Stimulated activated CD8-positive, alpha-beta memory T cell treated with anti-CD3 and anti-CD28 coated beads, Interleukin-7, amount 100 ng/mL, for 4 hours (primary cell): ENCODE results near the gene PAPOLG.
"Not testable (repeated sequence)": the region's sequence is repeated elsewhere in the genome, so short reads cannot be mapped to it uniquely, and the experiment has no call there.

ENCODE experiments used
- DNase-seq, 2 donors: peaks; one replicate each; pipeline ENCODE4 v3.0.0-alpha.2; 2020; ENCODE audit warnings: low read depth in 2 of 2

The PAPOLG gene

DNA sequence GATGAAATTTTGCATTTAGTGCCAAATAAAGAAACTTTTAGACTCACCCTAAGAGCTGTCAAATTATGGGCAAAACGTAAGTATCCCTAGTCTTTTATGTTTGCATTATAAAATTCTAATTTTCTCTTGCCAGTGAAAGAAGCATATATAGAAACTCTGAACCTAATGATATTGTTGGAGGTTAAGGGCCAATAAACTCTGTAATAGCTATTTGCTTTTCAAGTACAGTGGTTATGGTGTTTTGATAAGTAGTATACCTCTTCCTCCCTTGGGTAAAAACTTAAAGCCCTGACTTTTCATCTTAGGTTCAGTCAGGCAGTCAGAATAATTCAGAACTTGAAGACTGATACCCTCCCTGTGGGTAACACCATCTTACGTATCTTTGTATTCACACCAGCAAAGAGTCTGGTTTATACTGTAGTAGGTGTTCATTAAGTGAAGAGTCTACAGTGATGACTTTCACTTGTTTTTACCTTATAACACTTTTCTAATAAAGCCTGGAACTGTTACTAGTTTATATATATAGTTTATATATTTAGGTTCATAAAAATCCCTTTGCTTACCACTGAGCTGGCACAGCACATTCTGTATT lies 19.1 kb downstream of the PAPOLG start:
- no peak for DNase-seq

GRCh38 chr2:60778352-60778751 lies 22.3 kb downstream of the PAPOLG start:
- DNase-seq = no peak

- no peak for DNase-seq
Observed at GRCh38 chr2:60779426-60779825, 23.4 kb downstream of the PAPOLG start.

- DNase-seq = no peak
Observed at GRCh38 chr2:60780721-60781120, 24.7 kb downstream of the PAPOLG start.

- DNase-seq = no peak
Observed at GRCh38 chr2:60793169-60793568, 37.1 kb downstream of the PAPOLG start.

DNA sequence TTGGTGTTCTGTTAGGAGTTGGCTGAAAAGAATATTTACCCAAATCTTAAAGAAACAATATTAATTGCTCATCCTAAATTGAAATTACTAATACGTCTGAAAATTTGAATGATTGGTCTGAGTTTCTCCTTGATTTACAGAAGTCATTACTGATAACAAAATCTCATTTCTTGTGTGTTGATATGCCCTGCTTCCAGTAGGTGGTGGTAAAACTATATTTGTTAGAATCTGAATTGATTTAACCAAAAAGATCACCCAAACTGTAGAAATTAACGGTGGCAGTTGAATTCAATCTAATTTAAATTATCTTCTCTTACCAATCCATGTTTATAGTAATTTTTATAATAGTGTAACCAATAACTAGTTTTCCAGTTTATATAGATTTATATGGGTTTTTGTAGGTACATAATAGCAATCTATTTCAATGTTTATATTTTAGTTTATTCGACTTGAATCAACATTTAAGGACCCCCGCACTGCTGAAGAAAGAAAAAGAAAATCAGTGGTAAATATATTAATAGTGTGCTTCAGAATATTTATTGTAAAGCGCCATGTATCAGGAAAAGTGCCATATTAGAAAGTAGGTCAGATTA lies 38.3 kb downstream of the PAPOLG start:
- DNase-seq = no peak

DNA sequence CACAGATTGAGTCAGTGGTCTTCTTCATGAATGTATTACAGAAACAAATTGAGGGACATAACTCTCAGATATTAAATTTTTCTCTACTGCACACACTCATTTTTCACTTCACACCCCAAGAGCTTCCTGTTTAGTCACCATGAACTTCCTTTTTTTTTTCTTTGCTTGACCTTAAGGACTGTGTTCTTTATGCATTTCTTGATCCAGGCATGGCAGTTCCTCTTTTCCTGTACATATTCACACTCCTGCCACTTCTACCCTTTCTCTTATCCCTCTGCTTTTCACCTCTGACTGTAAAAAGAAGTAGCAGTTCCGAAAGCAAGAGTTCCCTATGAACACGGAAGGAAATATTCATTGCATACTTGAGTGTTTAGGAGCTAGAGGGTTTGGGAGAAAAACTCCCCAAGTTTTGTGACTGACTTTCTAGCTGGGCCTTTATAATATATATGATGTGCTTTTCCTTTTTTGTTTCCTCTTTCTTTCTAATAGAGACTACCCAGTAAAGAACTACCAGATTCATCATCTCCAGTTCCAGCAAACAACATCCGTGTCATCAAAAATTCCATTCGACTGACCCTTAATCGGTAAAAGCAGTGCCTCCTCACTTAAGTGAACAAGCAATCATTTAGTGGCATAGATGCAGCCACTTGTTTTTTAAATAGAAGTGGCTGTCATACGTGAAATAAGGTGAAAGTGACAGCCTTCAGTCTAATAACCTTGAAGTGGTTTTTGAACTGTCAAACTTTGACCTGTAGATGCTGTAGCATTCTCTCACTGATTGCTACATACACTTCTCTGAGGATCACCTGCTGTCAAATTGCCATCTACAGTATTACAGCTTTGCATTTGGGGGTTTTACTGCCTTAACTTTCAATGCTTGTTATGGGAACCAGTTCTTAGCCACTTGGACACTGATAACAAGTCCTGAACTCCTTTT lies 40.8 kb downstream of the PAPOLG start:
- no peak for DNase-seq

GRCh38 chr2:60804473-60804872 lies 48.4 kb downstream of the PAPOLG start:
- DNase-seq = no peak

- no peak for DNase-seq
Observed at GRCh38 chr2:60806595-60806987, 50.5 kb downstream of the PAPOLG start.

DNA sequence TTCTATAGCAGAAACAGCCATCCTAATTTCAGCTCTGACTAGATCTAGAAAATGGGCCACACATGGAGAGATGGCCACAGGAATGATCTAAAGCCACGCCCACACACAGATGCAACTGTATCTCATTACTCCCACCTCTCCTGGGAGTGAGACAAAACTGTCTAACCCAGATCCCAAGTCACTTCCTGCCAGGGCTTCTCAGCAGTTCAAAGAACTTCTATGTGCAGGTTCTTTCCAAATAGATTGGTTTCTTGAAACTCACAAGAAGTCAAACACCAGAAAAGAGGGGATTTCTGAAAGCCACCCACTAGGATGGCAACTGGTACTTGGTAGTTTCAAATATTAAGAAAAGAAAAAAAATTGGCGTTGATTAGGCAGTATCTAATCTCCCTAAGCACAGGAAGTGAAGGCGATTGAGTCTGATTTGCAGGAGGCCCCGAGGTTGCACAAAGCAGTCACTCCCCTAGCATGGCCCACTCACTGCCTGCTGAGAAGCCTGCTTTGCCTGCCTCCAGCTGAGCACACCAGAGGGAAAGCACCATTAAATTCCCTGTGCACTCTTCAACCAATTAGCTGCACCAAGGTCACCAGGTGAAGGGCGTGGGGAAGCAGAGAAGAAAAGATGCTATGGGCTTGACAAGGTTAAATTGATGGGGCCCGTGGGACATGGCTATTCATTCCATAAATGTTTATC lies 51.1 kb downstream of the PAPOLG start:
- DNase-seq = peak; percentile 42 to 50

- no peak for DNase-seq
Observed at GRCh38 chr2:60808330-60808801, 52.3 kb downstream of the PAPOLG start.

DNA sequence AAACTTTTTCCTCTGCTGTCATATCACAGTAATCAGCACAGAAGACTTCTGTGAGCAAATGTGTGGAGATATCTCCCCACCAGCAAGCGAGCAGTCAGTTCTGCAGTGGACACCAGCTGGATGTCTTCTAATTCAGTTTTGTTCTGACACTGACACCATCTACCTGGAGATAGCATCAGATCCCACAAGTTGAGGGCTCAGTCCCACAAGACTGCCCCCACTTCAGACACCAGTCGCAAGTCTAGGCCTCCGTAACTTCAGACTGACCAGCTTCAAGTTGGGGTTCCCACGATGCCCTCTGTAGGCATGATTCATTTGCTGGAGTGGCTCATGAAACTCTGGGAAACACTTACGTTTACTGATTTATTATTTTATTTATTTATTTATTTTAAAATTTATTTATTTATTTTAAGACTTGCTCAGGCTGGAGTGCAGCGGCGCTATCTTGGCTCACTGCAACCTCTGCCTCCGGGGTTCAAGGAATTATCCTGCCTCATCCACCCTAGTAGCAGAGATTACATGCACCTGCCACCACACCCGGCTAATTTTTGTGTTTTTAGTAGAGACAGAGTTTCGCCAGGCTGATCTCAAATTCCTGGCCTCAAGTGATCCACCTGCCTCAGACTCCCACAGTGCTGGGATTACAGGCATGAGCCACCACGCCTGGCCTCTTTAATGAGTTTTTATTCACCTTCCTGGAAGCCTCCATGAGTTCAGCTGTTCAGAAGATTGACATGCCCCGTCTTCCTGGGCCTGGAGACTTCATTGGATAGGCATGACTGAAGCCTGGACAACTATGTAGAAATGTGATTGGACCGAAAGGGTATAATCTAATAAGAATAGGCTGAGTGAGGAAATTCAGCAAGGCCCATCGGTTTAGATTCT lies 55.7 kb downstream of the PAPOLG start:
- no peak for DNase-seq

- DNase-seq = not testable (repeated sequence)
Observed at GRCh38 chr2:60817191-60817590, 61.1 kb downstream of the PAPOLG start.

GRCh38 chr2:60818272-60818671 lies 62.2 kb downstream of the PAPOLG start:
- DNase-seq = peak; percentile 46 to 68

- peak; percentile 86 to 87 for DNase-seq
Observed at GRCh38 chr2:60819155-60819862, 63.2 kb downstream of the PAPOLG start.

GRCh38 chr2:60819936-60820335 lies 63.9 kb downstream of the PAPOLG start:
- DNase-seq = no peak

DNA sequence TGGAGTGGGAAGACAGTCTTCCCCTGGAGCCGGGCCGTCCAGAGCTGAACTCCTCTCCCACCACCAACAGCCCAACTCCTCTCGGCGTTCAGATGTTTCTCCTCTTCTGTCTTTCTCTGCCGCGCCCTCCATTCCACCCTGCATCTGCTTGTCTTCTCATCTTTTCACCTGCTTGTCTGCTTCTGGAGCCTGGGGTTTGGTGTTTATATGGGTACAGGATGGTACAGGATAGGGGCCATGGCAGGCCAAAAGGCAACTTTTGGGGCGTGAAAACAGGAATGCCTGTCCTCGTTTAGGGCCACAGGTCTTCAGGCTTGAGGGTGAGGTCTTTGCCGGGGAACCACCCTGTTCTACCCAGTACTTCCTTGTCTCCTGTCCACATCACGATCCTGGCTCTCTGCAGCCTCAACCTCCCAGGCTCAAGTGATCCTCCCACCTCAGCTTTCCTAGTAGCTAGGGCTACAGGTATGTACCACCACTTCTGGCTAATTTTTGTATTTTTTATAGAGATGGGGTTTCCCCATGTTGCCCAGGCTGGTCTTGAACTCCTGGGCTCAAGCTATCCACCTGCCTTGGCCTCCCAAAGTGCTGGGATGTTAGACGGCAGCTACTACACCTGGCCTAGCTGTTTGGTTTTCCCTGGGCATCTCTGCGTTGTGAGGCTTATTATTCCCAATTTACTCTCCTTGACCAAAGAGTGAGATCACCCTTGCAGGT lies 64.5 kb downstream of the PAPOLG start:
- DNase-seq = no peak

GRCh38 chr2:60821133-60821469 lies 65.0 kb downstream of the PAPOLG start:
- DNase-seq = no peak

DNA sequence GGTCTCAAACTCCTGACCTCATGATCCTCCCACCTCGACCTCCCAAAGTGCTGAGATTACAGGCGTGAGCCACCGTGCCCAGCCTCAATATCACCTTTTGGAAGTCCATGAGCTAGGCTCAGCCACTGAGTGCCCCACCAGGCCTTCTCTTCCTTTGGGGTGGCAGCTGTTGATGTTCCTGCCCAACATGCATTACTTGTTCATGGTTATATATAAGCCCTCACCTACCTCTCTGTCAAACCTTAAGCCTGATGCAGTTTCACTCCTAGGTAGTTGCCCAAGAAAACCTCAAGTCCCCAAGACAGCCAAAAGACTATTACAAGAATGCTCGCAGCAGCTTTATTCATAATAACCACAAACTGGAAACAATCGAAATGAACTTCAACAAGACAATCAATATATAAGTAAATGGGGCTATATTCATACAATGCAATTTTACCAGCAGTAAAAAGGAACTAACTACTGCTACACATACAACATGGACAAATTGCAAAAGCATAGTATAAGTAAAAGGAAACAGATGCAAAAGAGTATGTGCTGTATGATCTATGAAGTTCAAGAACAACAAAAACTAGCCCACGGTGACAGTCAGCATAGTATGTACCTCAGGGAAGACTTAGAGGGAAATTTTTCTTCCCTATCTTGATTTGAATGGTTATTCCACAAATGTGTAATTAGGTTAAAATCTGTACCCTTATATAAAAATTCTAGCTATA lies 65.7 kb downstream of the PAPOLG start:
- no peak for DNase-seq
